ENCODE measurements around the gene FGFR2.

Gene FGFR2

GRCh38 chr10:121452581-121452980 is 145.7 kb downstream of the FGFR2 start:
- no peak for DNase-seq (ENCODE audit: low read depth)

GRCh38 chr10:121450247-121450646 is 148.0 kb downstream of the FGFR2 start:
- DNase-seq (ENCODE audit: low read depth) = no peak

GRCh38 chr10:121449482-121449924 is 148.7 kb downstream of the FGFR2 start:
- no peak for DNase-seq (ENCODE audit: low read depth)

- DNase-seq (ENCODE audit: low read depth) = no peak
Measured at GRCh38 chr10:121448766-121449421, 149.3 kb downstream of the FGFR2 start.

- DNase-seq (ENCODE audit: low read depth) = no peak
Measured at GRCh38 chr10:121444520-121445165, 153.6 kb downstream of the FGFR2 start.

GRCh38 chr10:121442086-121442935 is 155.9 kb downstream of the FGFR2 start:
- DNase-seq (ENCODE audit: low read depth) = no peak

GRCh38 chr10:121440461-121440860 is 157.8 kb downstream of the FGFR2 start:
- DNase-seq (ENCODE audit: low read depth) = no peak

GRCh38 chr10:121438333-121438732 is 159.9 kb downstream of the FGFR2 start:
- DNase-seq (ENCODE audit: low read depth) = no peak

- DNase-seq (ENCODE audit: low read depth) = no peak
Measured at GRCh38 chr10:121437596-121437995, 160.6 kb downstream of the FGFR2 start.

- DNase-seq (ENCODE audit: low read depth) = no peak
Measured at GRCh38 chr10:121436630-121437341, 161.5 kb downstream of the FGFR2 start.

GRCh38 chr10:121436281-121436629 is 162.0 kb downstream of the FGFR2 start:
- no peak for DNase-seq (ENCODE audit: low read depth)

- DNase-seq (ENCODE audit: low read depth) = no peak
Measured at GRCh38 chr10:121435099-121435875, 163.0 kb downstream of the FGFR2 start.

GRCh38 chr10:121433965-121434364 is 164.3 kb downstream of the FGFR2 start:
- DNase-seq (ENCODE audit: low read depth) = no peak

GRCh38 chr10:121428867-121429266 is 169.4 kb downstream of the FGFR2 start:
- no peak for DNase-seq (ENCODE audit: low read depth)

Data from stromal cell of bone marrow (primary cell).